Trophoblast cell (in vitro differentiated cells and primary cell): ENCODE data around the gene DQX1.
"Not testable (repeated sequence)": the region's sequence is repeated elsewhere in the genome, so short reads cannot be mapped to it uniquely, and the experiment has no call there.

ENCODE experiments used
- DNase-seq, 2 donors: peaks; one replicate each; pipeline ENCODE4 v3.0.0-alpha.2; 2016
- H2AFZ ChIP-seq: 2 replicates; pipeline ENCODE4 v1.6.1; 2013; ENCODE audit warnings: low read length, moderate library complexity, mild to moderate bottlenecking; ENCODE audit not compliant: insufficient read depth, poor library complexity
- H2AK5ac ChIP-seq: 2 replicates; pipeline ENCODE4 v1.6.1; 2013; ENCODE audit warnings: mild to moderate bottlenecking, low read length
- H2BK120ac ChIP-seq: 2 replicates; pipeline ENCODE4 v1.6.1; 2013; ENCODE audit warnings: low read length, mild to moderate bottlenecking, moderate library complexity; ENCODE audit not compliant: insufficient read depth, poor library complexity
- H2BK12ac ChIP-seq: 2 replicates; pipeline ENCODE4 v1.6.1; 2013; ENCODE audit warnings: mild to moderate bottlenecking, low read length, moderate library complexity
- H2BK5ac ChIP-seq: 2 replicates; pipeline ENCODE4 v1.6.1; 2013; ENCODE audit warnings: low read length, low read depth, moderate library complexity, mild to moderate bottlenecking; ENCODE audit not compliant: poor library complexity
- H3K14ac ChIP-seq: 2 replicates; pipeline ENCODE4 v1.6.1; 2013; ENCODE audit warnings: mild to moderate bottlenecking, low read length
- H3K18ac ChIP-seq: 2 replicates; pipeline ENCODE4 v1.6.1; 2013; ENCODE audit warnings: mild to moderate bottlenecking, low read length
- H3K23ac ChIP-seq: 2 replicates; pipeline ENCODE4 v1.6.1; 2013; ENCODE audit warnings: low read length
- H3K27ac ChIP-seq: 2 replicates; pipeline ENCODE4 v1.5.1; 2013; ENCODE audit warnings: low read depth, mild to moderate bottlenecking, inconsistent platforms, low read length, moderate library complexity
- H3K27me3 ChIP-seq: 2 replicates; pipeline ENCODE4 v1.6.1; 2013; ENCODE audit warnings: inconsistent platforms, mild to moderate bottlenecking, low read length, moderate library complexity; ENCODE audit not compliant: insufficient read depth
- H3K36me3 ChIP-seq, 2 experiments: 1 replicate in 1 of 2; 2 replicates in 1 of 2; pipeline ENCODE4 v1.6.1; 2013; ENCODE audit warnings: low read length in 2 of 2, mild to moderate bottlenecking in 2 of 2, moderate library complexity in 1 of 2; ENCODE audit not compliant: insufficient read depth in 2 of 2, control insufficient read depth in 1 of 2
- H3K4ac ChIP-seq: 2 replicates; pipeline ENCODE4 v1.6.1; 2013; ENCODE audit warnings: low read depth, mild to moderate bottlenecking, low read length, moderate library complexity
- H3K4me1 ChIP-seq, 2 experiments: 1 replicate in 1 of 2; 2 replicates in 1 of 2; pipeline ENCODE4 v1.6.1; 2013; ENCODE audit warnings: low read length in 2 of 2, mild to moderate bottlenecking in 2 of 2, moderate library complexity in 1 of 2; ENCODE audit not compliant: insufficient read depth in 2 of 2, control insufficient read depth in 1 of 2
- H3K4me2 ChIP-seq: 2 replicates; pipeline ENCODE4 v1.6.1; 2013; ENCODE audit warnings: inconsistent platforms, mild to moderate bottlenecking, low read length, moderate library complexity
- H3K4me3 ChIP-seq: 2 replicates; pipeline ENCODE4 v1.5.1; 2013; ENCODE audit warnings: mild to moderate bottlenecking, low read depth, low read length, inconsistent platforms
- H3K79me1 ChIP-seq: one replicate; pipeline ENCODE4 v1.6.1; 2013; ENCODE audit warnings: low read length
- H3K79me2 ChIP-seq: 2 replicates; pipeline ENCODE4 v1.6.1; 2013; ENCODE audit warnings: low read length, mild to moderate bottlenecking; ENCODE audit not compliant: control insufficient read depth, insufficient read depth, poor library complexity
- H3K9ac ChIP-seq: 2 replicates; pipeline ENCODE4 v1.6.1; 2013; ENCODE audit warnings: mild to moderate bottlenecking, low read length
- H3K9me3 ChIP-seq: 2 replicates; pipeline ENCODE4 v1.6.1; 2013; ENCODE audit warnings: low read depth, mild to moderate bottlenecking, control low read depth, inconsistent platforms, low read length; ENCODE audit not compliant: insufficient read depth
- H4K12ac ChIP-seq: 2 replicates; pipeline ENCODE4 v1.6.1; 2013; ENCODE audit warnings: low read depth, mild to moderate bottlenecking, low read length, moderate library complexity
- H4K8ac ChIP-seq: 2 replicates; pipeline ENCODE4 v1.6.1; 2013; ENCODE audit warnings: low read depth, mild to moderate bottlenecking, low read length, moderate library complexity
- H4K91ac ChIP-seq: one replicate; pipeline ENCODE4 v1.6.1; 2013; ENCODE audit warnings: low read depth, mild to moderate bottlenecking, low read length, moderate library complexity
- WGBS: extraction: QIAGEN DNeasy Blood & Tissue Kit; methylation state at CpG from one replicate; pipeline ENCODE4 v1.1.7; 2013; ENCODE audit warnings: missing lambda C conversion rate; ENCODE audit not compliant: insufficient read length, insufficient coverage; ENCODE audit errors: extremely low coverage; 5-methylcytosine and 5-hydroxymethylcytosine counted together

Gene DQX1

GRCh38 chr2:74488643-74489481 is 37.2 kb downstream of the DQX1 start:
- Histone ChIP-seq H2BK5ac (no peak overlapping the region), H3K4me1 (peaks cover 0 to 5% of the 10 kb centered on the region in 2 experiments), H3K79me2 (no peaks in the 10 kb centered on the region), H3K27ac (no peak overlapping the region), H3K9ac (no peak overlapping the region), H3K18ac (no peak overlapping the region), H3K4me2 (no peak overlapping the region), H4K12ac (no peak overlapping the region), H3K23ac (no peak overlapping the region), H4K8ac (no peak overlapping the region), H2BK120ac (no peak overlapping the region), H3K36me3 (peaks cover 30 to 44% of the 10 kb centered on the region in 2 experiments), H3K79me1 (no peaks in the 10 kb centered on the region), H2AK5ac (no peak overlapping the region), H3K27me3 (no peaks in the 10 kb centered on the region), H3K4ac (no peak overlapping the region), H2AFZ (no peak overlapping the region), H3K4me3 (no peak overlapping the region), H4K91ac (no peak overlapping the region), H3K9me3 (peaks cover 2% of the 10 kb centered on the region), H2BK12ac (no peak overlapping the region), H3K14ac (no peak overlapping the region)
- DNase-seq = no peak
- WGBS = no CpG with 5 or more reads among the region's 9 CpGs

GRCh38 chr2:74486141-74486540 is 39.9 kb downstream of the DQX1 start:
- Histone ChIP-seq H3K23ac (no peak overlapping the region), H3K18ac (no peak overlapping the region), H2AFZ (no peak overlapping the region), H3K4me1 (peaks cover 8 to 14% of the 10 kb centered on the region in 2 experiments), H2BK12ac (no peak overlapping the region), H2AK5ac (no peak overlapping the region), H3K27ac (no peak overlapping the region), H3K36me3 (peaks cover 12 to 18% of the 10 kb centered on the region in 2 experiments), H3K4ac (no peak overlapping the region), H3K4me2 (no peak overlapping the region), H4K8ac (no peak overlapping the region), H4K12ac (no peak overlapping the region), H3K79me1 (peaks cover 11% of the 10 kb centered on the region), H2BK5ac (no peak overlapping the region), H2BK120ac (no peak overlapping the region), H4K91ac (no peak overlapping the region), H3K14ac (no peak overlapping the region), H3K27me3 (no peaks in the 10 kb centered on the region), H3K9ac (no peak overlapping the region), H3K9me3 (no peaks in the 10 kb centered on the region), H3K79me2 (peaks cover 9% of the 10 kb centered on the region), H3K4me3 (no peak overlapping the region)
- no CpG with 5 or more reads among the region's 2 CpGs for WGBS
- DNase-seq = no peak

- not testable (repeated sequence) for H2BK12ac ChIP-seq, H3K9ac ChIP-seq, H4K91ac ChIP-seq, H3K27ac ChIP-seq, H3K14ac ChIP-seq, H2BK5ac ChIP-seq, H3K23ac ChIP-seq, H3K9me3 ChIP-seq, H4K12ac ChIP-seq, H3K27me3 ChIP-seq, H2AFZ ChIP-seq, H3K18ac ChIP-seq, H3K79me2 ChIP-seq, DNase-seq, H2BK120ac ChIP-seq, H3K4ac ChIP-seq, H2AK5ac ChIP-seq
- H3K4me2 ChIP-seq = peak overlapping the region; percentile 66
- peaks cover 11% of the 10 kb centered on the region for H3K79me1 ChIP-seq
- peaks cover 9 to 15% of the 10 kb centered on the region in 2 experiments for H3K4me1 ChIP-seq
- peak overlapping the region; percentile 56 for H3K4me3 ChIP-seq
- peaks cover 7 to 11% of the 10 kb centered on the region in 2 experiments for H3K36me3 ChIP-seq
- peak overlapping the region; percentile 73 for H4K8ac ChIP-seq
- no CpG with 5 or more reads among the region's 19 CpGs for WGBS
Measured at GRCh38 chr2:74483675-74484164, 42.3 kb downstream of the DQX1 start.

GRCh38 chr2:74482801-74483674 is 43.0 kb downstream of the DQX1 start, which contains the start of the genes CCDC142 and TTC31:
TSS of gene CCDC142 (minus strand) at chr2:74482998. CDS start at chr2:74482837, 161 bp downstream.
TSS of gene TTC31 (plus strand) at chr2:74483081. CDS start at chr2:74483096, 15 bp downstream.
- Histone ChIP-seq H4K12ac (peak within 1 kb of the TSS; percentile 55), H3K4ac (peak within 1 kb of the TSS; percentile 51), H3K27ac (peak within 1 kb of the TSS; percentile 65), H3K79me1 (peaks cover 11% of the 10 kb centered on the region), H3K9ac (peak within 1 kb of the TSS; percentile 89), H3K4me2 (peak within 1 kb of the TSS; percentile 66), H3K36me3 (peaks cover 9 to 11% of the 10 kb centered on the region in 2 experiments), H2AK5ac (peak within 1 kb of the TSS; percentile 9), H4K8ac (peak within 1 kb of the TSS; percentile 82), H4K91ac (peak within 1 kb of the TSS; percentile 71), H3K4me3 (peak within 1 kb of the TSS; percentile 94), H2BK120ac (peak within 1 kb of the TSS; percentile 40), H3K4me1 (peaks cover 9 to 13% of the 10 kb centered on the region in 2 experiments), H3K9me3 (no peaks in the 10 kb centered on the region), H3K18ac (peak within 1 kb of the TSS; percentile 71), H3K23ac (no peak within 1 kb of the TSS), H3K79me2 (peaks cover 9% of the 10 kb centered on the region), H2AFZ (peak within 1 kb of the TSS; percentile 80), H3K14ac (peak within 1 kb of the TSS; percentile 65), H2BK5ac (peak within 1 kb of the TSS; percentile 73), H2BK12ac (no peak within 1 kb of the TSS), H3K27me3 (no peaks in the 10 kb centered on the region)
- DNase-seq = peak; percentile 91 to 94
- WGBS = no CpG with 5 or more reads among the region's 50 CpGs
